GM23338 (cell line): ENCODE measurements around the gene NFATC1. TPM values are rescaled to one million over a fixed set of nuclear protein-coding genes. Genes with fewer than 3 reads are reported as not detected.
A peak's percentile ranks its signal among the peaks of the same experiment; 100 is the strongest.

Experiments
- ATAC-seq: fragments of 200-7000 bp; cut with Tn5 transposase; 3 replicates; pipeline ENCODE4 v1.9.1; 2020
- DNase-seq: peaks from one replicate; pipeline ENCODE4 v3.0.0-alpha.2; 2015; ENCODE audit warnings: low spot score
- H2AFZ ChIP-seq: fragments of 200-600 bp; sonication (generic); 2 replicates; pipeline ENCODE4 v1.8.0; 2016; ENCODE audit warnings: antibody characterized with exemption, mild to moderate bottlenecking, moderate library complexity
- H3F3A ChIP-seq: fragments of 200-600 bp; sonication (generic); replicated peaks from 2 replicates; pipeline ENCODE4 v1.8.0; 2017; ENCODE audit warnings: antibody characterized with exemption, mixed run types, low read depth
- H3K27ac ChIP-seq: fragments of 200-600 bp; sonication (generic); 2 replicates; pipeline ENCODE4 v1.6.1; 2016; ENCODE audit warnings: low read depth
- H3K27me3 ChIP-seq: fragments of 200-600 bp; sonication (generic); 2 replicates; pipeline ENCODE4 v1.8.0; 2016; ENCODE audit warnings: mild to moderate bottlenecking, mixed run types, moderate library complexity; ENCODE audit not compliant: insufficient read depth
- H3K36me3 ChIP-seq: fragments of 200-600 bp; sonication (generic); 2 replicates; pipeline ENCODE4 v1.8.0; 2016; ENCODE audit warnings: mild to moderate bottlenecking; ENCODE audit not compliant: insufficient read depth
- H3K4me1 ChIP-seq: fragments of 200-600 bp; sonication (generic); 2 replicates; pipeline ENCODE4 v1.8.0; 2016; ENCODE audit warnings: mild to moderate bottlenecking, moderate library complexity; ENCODE audit not compliant: insufficient read depth
- H3K4me2 ChIP-seq: fragments of 200-600 bp; sonication (generic); 2 replicates; pipeline ENCODE4 v1.7.1; 2017; ENCODE audit warnings: mixed run types
- H3K4me3 ChIP-seq: fragments of 200-600 bp; sonication (generic); 2 replicates; pipeline ENCODE4 v1.6.1; 2016; ENCODE audit warnings: mixed run types
- H3K79me2 ChIP-seq: fragments of 200-600 bp; sonication (generic); replicated peaks from 2 replicates; pipeline ENCODE4 v1.8.0; 2017; ENCODE audit warnings: mild to moderate bottlenecking; ENCODE audit not compliant: insufficient read depth
- H3K9me2 ChIP-seq: fragments of 200-600 bp; sonication (generic); 2 replicates; pipeline ENCODE4 v1.8.0; 2017; ENCODE audit not compliant: insufficient read depth
- H4K20me1 ChIP-seq: fragments of 200-600 bp; sonication (generic); replicated peaks from 2 replicates; pipeline ENCODE4 v1.8.0; 2017; ENCODE audit warnings: mild to moderate bottlenecking; ENCODE audit not compliant: insufficient read depth
- H3K27ac Mint-ChIP-seq: 2 replicates; pipeline ENCODE4 v1.8.0; 2020; ENCODE audit warnings: inconsistent platforms, mild to moderate bottlenecking, moderate library complexity, mixed read lengths
- H3K27me3 Mint-ChIP-seq: 3 replicates; pipeline ENCODE4 v1.8.0; 2022; ENCODE audit warnings: low read depth, mild to moderate bottlenecking, moderate library complexity, mixed read lengths, inconsistent platforms; ENCODE audit not compliant: insufficient read depth, poor library complexity
- H3K36me3 Mint-ChIP-seq: 3 replicates; pipeline ENCODE4 v1.8.0; 2021; ENCODE audit warnings: low read depth, mild to moderate bottlenecking, inconsistent platforms, moderate library complexity, mixed read lengths
- H3K4me1 Mint-ChIP-seq: 3 replicates; pipeline ENCODE4 v1.8.0; 2020; ENCODE audit warnings: mild to moderate bottlenecking, inconsistent platforms, mixed read lengths
- H3K4me3 Mint-ChIP-seq: 3 replicates; pipeline ENCODE4 v1.8.0; 2021; ENCODE audit warnings: moderate library complexity, mild to moderate bottlenecking, inconsistent platforms, mixed read lengths
- H3K9me3 Mint-ChIP-seq: 3 replicates; pipeline ENCODE4 v1.8.0; 2020; ENCODE audit warnings: moderate library complexity, mild to moderate bottlenecking, inconsistent platforms, mixed read lengths
- CREB1 ChIP-seq: fragments of 250-450 bp; sonication (Bioruptor Pico); IDR thresholded peaks from 2 replicates; pipeline ENCODE4 v1.5.0; 2020; ENCODE audit warnings: low read depth, mild to moderate bottlenecking, moderate library complexity
- EZH2phosphoT487 ChIP-seq: fragments of 200-600 bp; sonication (generic); IDR thresholded peaks from one replicate; pipeline ENCODE4 v1.8.1; 2018; ENCODE audit warnings: antibody characterized with exemption; ENCODE audit not compliant: unreplicated experiment
- JUNB ChIP-seq: IDR thresholded peaks from one replicate; pipeline ENCODE4 v1.6.1; 2016; ENCODE audit warnings: antibody characterized with exemption; ENCODE audit not compliant: unreplicated experiment
- NANOG ChIP-seq: IDR thresholded peaks from 2 replicates; pipeline ENCODE4 v1.6.1; 2016; ENCODE audit warnings: antibody characterized with exemption, borderline replicate concordance
- REST ChIP-seq: IDR thresholded peaks from one replicate; pipeline ENCODE4 v1.6.1; 2018; ENCODE audit warnings: antibody characterized with exemption; ENCODE audit not compliant: unreplicated experiment
- ZNF114 ChIP-seq: fragments of 250-450 bp; sonication (Bioruptor Pico); IDR thresholded peaks from 2 replicates; pipeline ENCODE4 v1.5.0; 2020; ENCODE audit warnings: mild to moderate bottlenecking, moderate library complexity
- ZNF331 ChIP-seq: fragments of 250-450 bp; sonication (Bioruptor Pico); IDR thresholded peaks from 2 replicates; pipeline ENCODE4 v1.5.0; 2020; ENCODE audit warnings: low read depth, mild to moderate bottlenecking, moderate library complexity
- polyA plus RNA-seq: library from polyadenylated mRNA; unstranded; fragments of >200 nt; fragmentation: Nextera tagmentation; extraction: Ambion mirVana; gene quantifications from 2 replicates; pipeline ENCODE4 v1.2.1, GENCODE V29; 2016
- total RNA-seq: library from RNA; depleted of rRNA; stranded (reverse); fragments of >200 nt; shearing (Covaris generic); gene quantifications from 2 replicates; pipeline ENCODE4 v1.2.3, GENCODE V29; 2014

The NFATC1 gene
- total and polyA plus RNA-seq, 2 experiments from 2014 or later, result 3.9 to 6.4 TPM

GRCh38 chr18:79567481-79568147 is 171.9 kb downstream of the NFATC1 start:
- no peak for TF ChIP-seq EZH2phosphoT487
- no peak for TF ChIP-seq NANOG
- peak; percentile 43; the same call in 1 of the 2 replicates for TF ChIP-seq CREB1
- DNase-seq (peak; percentile 73), ATAC-seq (peak; percentile 94)
- Mint-ChIP-seq H3K36me3 (peaks cover 5% of the 10 kb centered on the region; the same call in 1 of the 3 replicates), H3K9me3 (peaks cover 14% of the 10 kb centered on the region), H3K4me3 (peak overlapping the region; percentile 23; the same call in 1 of the 3 replicates), H3K27me3 (peaks cover 11% of the 10 kb centered on the region), H3K27ac (peak overlapping the region; percentile 57; the same call in 1 of the 2 replicates), H3K4me1 (peaks cover 25% of the 10 kb centered on the region)
- Histone ChIP-seq H3K27me3 (no peaks in the 10 kb centered on the region), H3K9me2 (no peaks in the 10 kb centered on the region), H3K4me1 (peaks cover 8% of the 10 kb centered on the region; the same call in 1 of the 2 replicates), H3K36me3 (no peaks in the 10 kb centered on the region), H4K20me1 (no peaks in the 10 kb centered on the region), H3K4me2 (peak overlapping the region; percentile 60), H3K27ac (no peak overlapping the region), H3K79me2 (no peaks in the 10 kb centered on the region), H2AFZ (peak overlapping the region; percentile 96), H3K4me3 (no peak overlapping the region), H3F3A (0 out of 2 replicates have a peak, but pooled peaks cover 6% of the 10 kb centered on the region)

GRCh38 chr18:79568543-79569205 is 172.9 kb downstream of the NFATC1 start:
- Histone ChIP-seq H3K9me2 (no peaks in the 10 kb centered on the region), H3K4me3 (no peak overlapping the region), H4K20me1 (no peaks in the 10 kb centered on the region), H2AFZ (no peak overlapping the region), H3K79me2 (no peaks in the 10 kb centered on the region), H3K27me3 (no peaks in the 10 kb centered on the region), H3K27ac (no peak overlapping the region), H3K4me2 (no peak overlapping the region), H3F3A (0 out of 2 replicates have a peak, but pooled peaks cover 6% of the 10 kb centered on the region), H3K36me3 (no peaks in the 10 kb centered on the region), H3K4me1 (peaks cover 8% of the 10 kb centered on the region; the same call in 1 of the 2 replicates)
- no peak overlapping the region for H3K4me3 Mint-ChIP-seq
- peaks cover 5% of the 10 kb centered on the region; the same call in 1 of the 3 replicates for H3K36me3 Mint-ChIP-seq
- ATAC-seq (no peak), DNase-seq (no peak)
- H3K27me3 Mint-ChIP-seq, result peaks cover 10% of the 10 kb centered on the region
- TF ChIP-seq ZNF114 (CRISPR knock-in tag) (no peak), CREB1 (no peak), ZNF331 (CRISPR knock-in tag) (no peak), JUNB (no peak), REST (no peak)
- no peak overlapping the region for H3K27ac Mint-ChIP-seq
- H3K4me1 Mint-ChIP-seq, result peaks cover 25% of the 10 kb centered on the region
- H3K9me3 Mint-ChIP-seq, result peaks cover 22% of the 10 kb centered on the region
